ENCODE results near the gene HTRA3.

HTRA3 gene

GRCh38 chr4:8295471-8295870 lies 25.9 kb downstream of the HTRA3 start:
- POLR2A ChIA-PET (ENCODE audit: low non-redundant PET) = no interaction called here

GRCh38 chr4:8296491-8296890 lies 26.9 kb downstream of the HTRA3 start:
- ChIA-PET POLR2A (ENCODE audit: low non-redundant PET) (no interaction called here), CTCF (no interaction called here)
- H3K27ac ChIP-seq = no peak overlapping the region
- TF ChIP-seq CTCF (conservative IDR thresholded peaks at IDR 0.05; ENCODE audit: low read depth) = no peak
- DNase-seq (ENCODE audit: low spot score) = no peak

More at GRCh38 chr4:8295471-8295870, 25.9 kb downstream of the HTRA3 start:
- no peak overlapping the region for H3K27ac ChIP-seq
- TF ChIP-seq CTCF (conservative IDR thresholded peaks at IDR 0.05; ENCODE audit: low read depth) = no peak
- CTCF ChIA-PET = no interaction called here
- no peak for DNase-seq (ENCODE audit: low spot score)

GRCh38 chr4:8297141-8297601 lies 27.6 kb downstream of the HTRA3 start:
- H3K27ac ChIP-seq = no peak overlapping the region
- ChIA-PET POLR2A (ENCODE audit: low non-redundant PET) (no interaction called here), CTCF (no interaction called here)
- TF ChIP-seq CTCF (conservative IDR thresholded peaks at IDR 0.05; ENCODE audit: low read depth) = no peak
- no peak for DNase-seq (ENCODE audit: low spot score)

DNA sequence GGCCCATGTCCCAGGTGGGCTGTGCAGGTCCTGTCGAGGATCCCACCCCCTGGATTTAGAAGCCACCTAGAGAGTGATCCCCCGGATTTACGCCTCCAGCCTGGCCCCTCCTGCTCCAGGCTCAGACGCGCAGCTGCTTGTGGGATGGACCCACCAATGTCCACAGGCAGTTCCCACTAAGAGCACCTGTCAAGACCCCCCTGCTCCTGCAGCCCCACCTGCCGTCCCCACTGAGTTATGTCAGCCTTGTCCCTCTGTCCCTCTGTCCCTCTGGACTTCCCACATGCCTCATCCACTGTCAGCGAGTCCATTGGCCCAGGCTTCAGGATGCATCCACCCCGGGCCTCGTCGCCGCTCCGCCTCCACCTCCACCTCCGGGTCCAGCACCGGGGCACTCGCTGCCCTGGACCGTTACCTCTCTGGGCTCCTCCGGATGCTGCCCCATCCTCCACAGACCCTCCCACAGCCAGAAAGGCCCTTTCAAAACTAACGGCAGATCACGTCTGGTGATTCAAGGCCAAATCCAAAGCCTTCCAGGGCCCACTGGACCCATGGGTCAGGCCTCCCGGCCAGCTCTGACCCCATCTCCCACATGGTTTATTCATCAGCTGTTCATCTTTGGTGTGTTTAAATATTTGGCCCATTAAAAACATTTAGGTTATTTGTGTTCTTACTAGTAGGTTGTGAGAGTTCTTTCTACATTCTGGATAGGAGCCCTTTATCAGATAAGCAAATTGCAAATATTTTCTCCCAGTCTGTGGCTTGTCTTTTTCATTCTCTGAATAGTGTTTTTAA lies 28.3 kb downstream of the HTRA3 start:
- POLR2A ChIA-PET (ENCODE audit: low non-redundant PET) = no interaction called here
- no peak for TF ChIP-seq CTCF (conservative IDR thresholded peaks at IDR 0.05; ENCODE audit: low read depth)
- H3K27ac ChIP-seq = no peak overlapping the region
- CTCF ChIA-PET = no interaction called here
- no peak for DNase-seq (ENCODE audit: low spot score)

- TF ChIP-seq CTCF (conservative IDR thresholded peaks at IDR 0.05; ENCODE audit: low read depth) = no peak
- POLR2A ChIA-PET (ENCODE audit: low non-redundant PET) = no interaction called here
- CTCF ChIA-PET = no interaction called here
- no peak overlapping the region for H3K27ac ChIP-seq
- no peak for DNase-seq (ENCODE audit: low spot score)
Measured at GRCh38 chr4:8300832-8301231, 31.3 kb downstream of the HTRA3 start.

DNA sequence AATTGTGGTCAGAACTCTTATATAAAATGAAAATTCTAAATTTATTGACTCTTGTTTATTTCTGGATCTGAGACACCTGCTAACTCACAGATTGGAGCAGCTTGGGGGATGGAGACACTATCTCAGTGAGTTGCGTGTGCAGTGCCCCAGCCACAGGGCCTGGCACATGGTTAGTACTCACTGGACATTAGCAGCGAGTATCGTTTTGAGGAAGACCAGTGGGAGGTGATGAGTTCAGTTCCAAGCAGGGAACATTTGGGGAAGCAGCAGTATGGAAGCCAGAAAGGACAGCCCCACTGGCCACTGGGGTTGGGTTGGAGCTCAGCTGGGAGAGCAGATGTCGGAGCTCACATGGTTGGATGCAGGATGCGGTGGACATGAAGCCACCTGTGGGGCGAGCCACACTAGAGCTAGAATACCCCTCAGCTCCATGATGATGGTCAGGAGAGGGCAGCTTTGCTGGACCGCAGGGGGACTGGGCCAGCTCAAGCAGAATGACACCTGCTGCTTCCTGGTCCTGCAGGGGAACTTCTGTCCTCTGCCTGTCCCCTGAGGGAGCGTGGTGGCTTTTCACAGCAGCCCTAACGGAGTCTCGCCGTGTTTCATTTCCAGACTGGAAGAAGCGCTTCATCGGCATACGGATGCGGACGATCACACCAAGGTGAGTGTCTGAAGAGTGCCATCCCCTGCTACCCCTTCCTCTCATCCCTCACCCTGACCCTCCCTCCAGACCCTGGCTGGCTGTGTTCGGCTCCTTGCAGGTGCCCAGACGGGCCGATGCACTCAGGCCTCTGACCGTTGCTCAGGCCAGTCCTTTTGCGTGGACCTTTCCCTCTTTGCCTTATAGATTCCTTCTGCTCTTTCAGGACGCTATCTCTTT lies 32.5 kb downstream of the HTRA3 start:
- DNase-seq (ENCODE audit: low spot score) = no peak
- CTCF ChIA-PET = no interaction called here
- POLR2A ChIA-PET (ENCODE audit: low non-redundant PET) = no interaction called here
- no peak overlapping the region for H3K27ac ChIP-seq
- no peak for TF ChIP-seq CTCF (conservative IDR thresholded peaks at IDR 0.05; ENCODE audit: low read depth)

Data from RWPE1 (cell line).